Calu3 (cell line): ENCODE data around the gene EYS. TPM values are rescaled to one million over a fixed set of nuclear protein-coding genes. Genes with fewer than 3 reads are reported as not detected.

Source experiments
- BruUV-seq: library from RNA; stranded (reverse); fragments of 400-500 nt; replicated peaks from 2 replicates; lab custom pipeline; 2021; lab: Mats Ljungman, UMichigan
- CTCF ChIA-PET: fragments of 300-600 bp; sonication (Branson Sonifier 250); formaldehyde crosslinking; loops from one replicate; lab custom pipeline; 2022; ENCODE audit warnings: antibody characterized with exemption; lab: Charles Lee
- DNase-seq: peaks from one replicate; pipeline ENCODE4 v3.0.0; 2022
- H3K27ac Mint-ChIP-seq: one replicate; pipeline ENCODE4 v1.8.0; 2022; ENCODE audit warnings: mixed read lengths; ENCODE audit not compliant: unreplicated experiment
- H3K27me3 Mint-ChIP-seq: one replicate; pipeline ENCODE4 v1.8.0; 2022; ENCODE audit warnings: mixed read lengths; ENCODE audit not compliant: unreplicated experiment
- H3K36me3 Mint-ChIP-seq: one replicate; pipeline ENCODE4 v1.8.0; 2022; ENCODE audit warnings: mild to moderate bottlenecking, moderate library complexity, mixed read lengths; ENCODE audit not compliant: insufficient read depth, unreplicated experiment
- H3K4me1 Mint-ChIP-seq: one replicate; pipeline ENCODE4 v1.8.0; 2022; ENCODE audit warnings: mild to moderate bottlenecking, low read depth, mixed read lengths; ENCODE audit not compliant: unreplicated experiment
- H3K4me3 Mint-ChIP-seq: one replicate; pipeline ENCODE4 v1.8.0; 2022; ENCODE audit warnings: mild to moderate bottlenecking, low read depth, moderate library complexity, mixed read lengths; ENCODE audit not compliant: unreplicated experiment
- H3K9me3 Mint-ChIP-seq: one replicate; pipeline ENCODE4 v1.8.0; 2022; ENCODE audit warnings: low read depth, mixed read lengths; ENCODE audit not compliant: unreplicated experiment
- CTCF ChIP-seq: fragments of 200-600 bp; IDR thresholded peaks from one replicate; pipeline ENCODE4 v1.8.0; 2022; ENCODE audit warnings: antibody characterized with exemption; ENCODE audit not compliant: unreplicated experiment
- intact Hi-C: fragments of 100-400 bp; cut with micrococcal nuclease; formaldehyde crosslinking; loops from one replicate; pipeline ENCODE4 v1.10.0; 2022; ENCODE audit not compliant: unreplicated experiment
- total RNA-seq: library from RNA; stranded (reverse); gene quantifications from 2 replicates; pipeline ENCODE4 v1.2.3, GENCODE V29; 2022

EYS gene
- total RNA-seq, 1 experiment from 2014 or later, result not detected

GRCh38 chr6:64721865-64722264, 985.2 kb downstream of the EYS start:
- no peaks in the 10 kb centered on the region for H3K36me3 Mint-ChIP-seq
- intact Hi-C loops, result no loop called here
- no peak overlapping the region for H3K27ac Mint-ChIP-seq
- CTCF ChIA-PET, result no interaction called here
- DNase-seq, result no peak
- TF ChIP-seq CTCF, result no peak
- H3K27me3 Mint-ChIP-seq, result no peaks in the 10 kb centered on the region
- no peak overlapping the region for H3K4me3 Mint-ChIP-seq
- no peaks in the 10 kb centered on the region for H3K4me1 Mint-ChIP-seq
- H3K9me3 Mint-ChIP-seq, result peaks cover 14% of the 10 kb centered on the region
- no TSS peak for BruUV-seq

GRCh38 chr6:64717281-64717680, 989.7 kb downstream of the EYS start:
- Mint-ChIP-seq H3K27ac (no peak overlapping the region), H3K9me3 (peaks cover 10% of the 10 kb centered on the region), H3K36me3 (no peaks in the 10 kb centered on the region), H3K27me3 (no peaks in the 10 kb centered on the region), H3K4me3 (no peak overlapping the region), H3K4me1 (no peaks in the 10 kb centered on the region)
- CTCF ChIA-PET, result no interaction called here
- DNase-seq, result no peak
- intact Hi-C loops, result no loop called here
- TF ChIP-seq CTCF, result no peak
- no TSS peak for BruUV-seq

DNA sequence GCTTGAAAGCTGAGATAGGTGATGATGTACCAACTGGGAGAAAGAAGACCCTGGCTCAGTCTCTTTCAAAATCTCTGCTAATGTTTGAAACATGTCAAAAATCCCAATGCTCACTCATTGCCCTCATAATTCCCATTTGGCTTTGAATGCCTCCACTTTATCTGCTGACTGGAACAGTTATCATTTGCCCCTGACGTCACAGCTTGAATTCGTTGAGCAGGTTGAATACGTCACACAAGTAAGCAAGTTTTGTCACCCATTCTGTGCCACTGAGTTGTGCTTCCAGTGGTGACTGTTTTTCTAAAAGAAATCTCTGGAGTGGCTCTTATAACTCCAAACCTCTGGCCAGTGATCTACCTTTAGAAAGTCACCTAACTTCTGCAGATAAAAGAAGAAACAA, 991.4 kb downstream of the EYS start:
- intact Hi-C loops, result no loop called here
- no peak overlapping the region for H3K4me3 Mint-ChIP-seq
- no peak for TF ChIP-seq CTCF
- H3K9me3 Mint-ChIP-seq, result peaks cover 2% of the 10 kb centered on the region
- H3K27ac Mint-ChIP-seq, result no peak overlapping the region
- no peaks in the 10 kb centered on the region for H3K27me3 Mint-ChIP-seq
- no peaks in the 10 kb centered on the region for H3K4me1 Mint-ChIP-seq
- CTCF ChIA-PET, result no interaction called here
- no peak for DNase-seq
- no peaks in the 10 kb centered on the region for H3K36me3 Mint-ChIP-seq
- no TSS peak for BruUV-seq

DNA sequence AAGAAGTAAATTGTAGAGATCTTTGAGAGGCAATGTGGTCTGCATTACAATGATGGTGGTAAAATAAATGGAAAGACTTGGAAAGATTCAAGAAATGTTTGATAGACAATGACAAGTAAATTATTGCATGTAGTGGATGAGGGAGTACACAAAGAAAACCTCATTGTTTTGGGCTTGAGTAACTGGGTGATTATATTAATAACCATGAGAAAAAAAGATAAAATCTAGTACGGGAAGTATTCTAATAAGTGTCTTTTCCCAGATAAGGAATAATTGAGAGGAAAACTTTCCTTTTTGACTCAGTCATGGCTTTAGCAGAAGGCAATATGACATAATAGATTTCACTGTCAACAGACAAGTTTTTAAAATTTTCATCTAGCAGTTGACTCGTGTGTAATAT, 993.0 kb downstream of the EYS start:
- Mint-ChIP-seq H3K4me3 (no peak overlapping the region), H3K4me1 (no peaks in the 10 kb centered on the region), H3K27ac (no peak overlapping the region), H3K9me3 (peaks cover 4% of the 10 kb centered on the region), H3K27me3 (no peaks in the 10 kb centered on the region), H3K36me3 (no peaks in the 10 kb centered on the region)
- no TSS peak for BruUV-seq
- CTCF ChIA-PET, result no interaction called here
- TF ChIP-seq CTCF, result no peak
- intact Hi-C loops, result no loop called here
- DNase-seq, result no peak
